HG03039 (cell line): ENCODE results near the gene CNGA1.

ENCODE experiments used
- ATAC-seq: cut with Tn5 transposase; IDR thresholded peaks from one replicate; pipeline ENCODE4 v1.9.1; 2021; ENCODE audit warnings: mild to moderate bottlenecking, moderate library complexity; ENCODE audit not compliant: unreplicated experiment

CNGA1 gene

GRCh38 chr4:47913861-47914219 lies 102.6 kb downstream of the CNGA1 start:
- ATAC-seq, result peak; percentile 17

GRCh38 chr4:47913330-47913729 lies 103.2 kb downstream of the CNGA1 start:
- ATAC-seq, result no peak

GRCh38 chr4:47907089-47907646 lies 109.3 kb downstream of the CNGA1 start:
- ATAC-seq, result no peak

GRCh38 chr4:47899639-47900038 lies 116.8 kb downstream of the CNGA1 start:
- ATAC-seq, result no peak

- no peak for ATAC-seq
These were observed 124.6 kb downstream of the CNGA1 start for GRCh38 chr4:47891928-47892327.
